Measurements from ENCODE around the gene CDK18.
A peak's percentile ranks its signal among the peaks of the same experiment; 100 is the strongest.

Gene CDK18

DNA sequence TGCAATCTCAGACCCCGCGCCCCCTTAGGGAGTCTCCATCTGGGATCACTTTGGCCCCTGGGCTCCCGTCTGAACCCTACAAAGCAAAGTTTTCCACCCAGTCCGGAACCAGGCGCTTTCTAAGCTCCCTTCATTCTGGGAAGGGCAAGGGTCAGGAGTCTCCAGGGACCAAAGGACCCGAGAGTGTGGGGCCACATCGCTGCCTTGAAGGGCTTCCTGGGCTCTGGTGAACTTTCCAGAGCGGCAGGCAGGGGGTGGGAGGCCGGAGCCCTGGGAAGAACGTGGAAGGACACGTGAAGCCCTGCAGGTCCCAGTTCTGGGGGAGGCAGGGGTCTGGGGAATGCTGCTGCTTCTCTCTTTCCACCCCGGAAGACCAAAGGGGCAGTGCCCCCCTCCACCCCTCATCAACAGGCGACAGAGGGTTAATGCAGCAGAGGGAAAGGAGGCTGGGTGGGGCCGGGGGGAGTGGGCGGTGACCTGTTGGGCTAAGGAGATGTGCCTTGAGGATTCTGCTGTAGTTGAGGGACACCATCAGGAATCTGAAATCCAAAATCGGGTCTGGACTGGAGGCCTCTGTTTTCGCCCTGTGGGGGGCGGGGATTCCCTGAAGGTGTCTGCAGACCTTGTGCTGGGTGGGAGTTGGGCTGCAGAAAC lies 734 bp downstream of the CDK18 start:
- FAIRE-seq: no peak
- no peak for DNase-seq (ENCODE audit: insufficient read length, low spot score)

DNA sequence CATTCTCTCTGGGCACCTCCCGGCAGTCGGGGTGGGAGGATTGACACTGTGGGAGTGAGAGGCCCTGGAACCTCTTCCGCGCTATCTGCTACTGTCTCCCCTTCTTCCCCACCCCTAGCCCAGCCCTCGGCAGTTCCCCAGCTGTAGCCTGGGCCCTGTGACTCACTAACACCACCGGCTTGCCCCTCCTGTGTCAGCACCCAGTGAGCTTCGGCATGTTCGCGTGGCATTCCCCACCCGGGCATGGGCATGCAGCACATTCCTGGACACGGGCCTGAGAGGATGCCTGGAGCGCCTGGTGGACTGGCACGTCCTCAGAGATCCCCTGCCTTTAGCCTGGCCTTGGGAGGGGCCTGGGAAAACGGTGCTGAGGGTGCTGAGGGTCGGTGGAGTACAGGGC lies 1.3 kb downstream of the CDK18 start:
- DNase-seq (ENCODE audit: insufficient read length, low spot score) (peak; percentile 89), FAIRE-seq (no peak)
- TF ChIP-seq POLR2A (IDR thresholded peaks at IDR 0.05; ENCODE audit: low read depth, low read length): peak; percentile 24; the same call in 1 of the 2 replicates

More for the DNA sequence above, 734 bp downstream of the CDK18 start:
- no peak for TF ChIP-seq POLR2A (IDR thresholded peaks at IDR 0.05; ENCODE audit: low read depth, low read length)

GRCh38 chr1:205506409-205507200 lies 2.1 kb downstream of the CDK18 start:
- DNase-seq (ENCODE audit: insufficient read length, low spot score) (no peak), FAIRE-seq (no peak)
- no peak for TF ChIP-seq POLR2A (IDR thresholded peaks at IDR 0.05; ENCODE audit: low read depth, low read length)

DNA sequence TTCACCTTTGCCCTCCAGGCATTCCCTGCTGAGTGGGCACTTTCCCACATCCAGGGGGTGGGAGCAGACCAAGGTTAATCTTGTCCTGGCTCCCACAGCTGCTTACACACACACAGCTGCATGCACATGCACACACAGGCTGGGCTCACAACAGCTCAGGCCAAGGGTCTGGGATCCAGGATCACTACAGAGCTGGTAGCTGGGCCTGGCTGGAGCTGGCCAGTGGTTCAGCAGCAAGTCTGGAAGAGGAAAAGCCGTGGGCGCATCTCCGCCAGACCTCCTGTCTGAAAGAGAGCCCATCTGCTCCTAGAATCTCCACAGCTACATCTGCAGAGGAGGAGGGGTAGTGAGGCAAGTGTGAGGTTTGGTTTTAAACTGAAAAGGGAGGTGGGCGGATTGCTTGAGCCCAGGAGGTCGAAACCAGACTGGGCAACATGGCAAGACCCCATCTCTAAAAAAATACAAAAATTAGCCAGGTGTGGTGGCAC lies 3.8 kb downstream of the CDK18 start:
- no peak for DNase-seq (ENCODE audit: insufficient read length, low spot score)
- no peak for TF ChIP-seq POLR2A (IDR thresholded peaks at IDR 0.05; ENCODE audit: low read depth, low read length)
- no peak for FAIRE-seq

DNA sequence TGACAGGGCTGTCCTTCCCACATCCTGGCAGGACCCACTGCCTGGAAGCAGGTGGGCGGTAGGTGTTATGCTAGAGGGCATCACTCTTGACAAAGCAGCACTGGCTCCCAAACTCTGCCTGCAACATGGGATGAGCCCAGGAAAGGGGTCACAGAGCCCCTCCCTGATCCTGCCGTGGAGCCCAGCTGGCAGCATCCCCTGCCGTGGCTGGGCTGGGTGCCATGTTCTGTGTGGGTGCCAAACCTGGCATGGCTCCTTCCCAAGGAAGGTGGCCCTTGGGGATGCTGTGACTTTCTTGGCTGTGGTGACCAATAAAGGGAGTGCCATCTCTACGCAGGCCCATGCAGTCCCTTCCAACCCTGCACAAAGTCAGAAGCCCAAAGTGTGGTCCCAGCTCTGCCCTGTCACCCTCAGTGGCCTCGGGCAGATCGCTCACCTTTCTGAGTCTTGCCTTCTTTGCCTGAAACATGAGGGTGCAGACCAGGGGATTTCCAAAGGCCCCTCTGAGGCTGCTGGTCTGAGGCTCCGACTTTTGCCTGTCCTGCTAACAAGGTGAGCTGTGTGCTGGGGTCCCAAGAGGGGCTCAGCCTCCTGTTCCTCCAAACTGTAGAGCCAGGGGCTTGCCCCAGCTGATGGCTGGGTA lies 6.0 kb downstream of the CDK18 start:
- DNase-seq (ENCODE audit: insufficient read length, low spot score) (no peak), FAIRE-seq (no peak)
- no peak for TF ChIP-seq POLR2A (IDR thresholded peaks at IDR 0.05; ENCODE audit: low read depth, low read length)

- FAIRE-seq (no peak), DNase-seq (ENCODE audit: insufficient read length, low spot score) (no peak)
- TF ChIP-seq POLR2A (IDR thresholded peaks at IDR 0.05; ENCODE audit: low read depth, low read length): no peak
Observed at GRCh38 chr1:205510951-205511330, 6.5 kb downstream of the CDK18 start.

GRCh38 chr1:205512059-205513045 lies 7.9 kb downstream of the CDK18 start:
- no peak for TF ChIP-seq POLR2A (IDR thresholded peaks at IDR 0.05; ENCODE audit: low read depth, low read length)
- FAIRE-seq (no peak), DNase-seq (ENCODE audit: insufficient read length, low spot score) (peak; percentile 64)

DNA sequence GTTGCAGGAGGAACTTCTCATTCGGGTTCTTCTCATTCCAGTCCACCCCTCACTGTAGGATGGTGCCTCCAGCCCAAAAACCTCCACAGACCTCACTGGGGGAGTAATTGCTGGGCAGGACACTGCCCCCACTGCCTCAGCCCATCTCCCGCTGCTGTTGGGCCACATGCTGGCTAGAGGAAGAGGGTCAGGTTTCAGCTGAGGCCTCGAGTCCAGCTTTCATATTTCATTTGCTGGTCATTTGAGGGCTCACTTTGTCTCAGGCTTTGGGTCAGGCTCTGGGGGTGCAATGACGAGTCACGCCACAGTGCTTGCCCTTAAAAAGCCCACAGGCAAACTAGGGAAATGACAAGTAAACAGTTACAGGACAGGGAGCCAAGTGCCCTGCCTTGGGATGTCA lies 9.3 kb downstream of the CDK18 start:
- FAIRE-seq (no peak), DNase-seq (ENCODE audit: insufficient read length, low spot score) (no peak)
- no peak for TF ChIP-seq POLR2A (IDR thresholded peaks at IDR 0.05; ENCODE audit: low read depth, low read length)

DNA sequence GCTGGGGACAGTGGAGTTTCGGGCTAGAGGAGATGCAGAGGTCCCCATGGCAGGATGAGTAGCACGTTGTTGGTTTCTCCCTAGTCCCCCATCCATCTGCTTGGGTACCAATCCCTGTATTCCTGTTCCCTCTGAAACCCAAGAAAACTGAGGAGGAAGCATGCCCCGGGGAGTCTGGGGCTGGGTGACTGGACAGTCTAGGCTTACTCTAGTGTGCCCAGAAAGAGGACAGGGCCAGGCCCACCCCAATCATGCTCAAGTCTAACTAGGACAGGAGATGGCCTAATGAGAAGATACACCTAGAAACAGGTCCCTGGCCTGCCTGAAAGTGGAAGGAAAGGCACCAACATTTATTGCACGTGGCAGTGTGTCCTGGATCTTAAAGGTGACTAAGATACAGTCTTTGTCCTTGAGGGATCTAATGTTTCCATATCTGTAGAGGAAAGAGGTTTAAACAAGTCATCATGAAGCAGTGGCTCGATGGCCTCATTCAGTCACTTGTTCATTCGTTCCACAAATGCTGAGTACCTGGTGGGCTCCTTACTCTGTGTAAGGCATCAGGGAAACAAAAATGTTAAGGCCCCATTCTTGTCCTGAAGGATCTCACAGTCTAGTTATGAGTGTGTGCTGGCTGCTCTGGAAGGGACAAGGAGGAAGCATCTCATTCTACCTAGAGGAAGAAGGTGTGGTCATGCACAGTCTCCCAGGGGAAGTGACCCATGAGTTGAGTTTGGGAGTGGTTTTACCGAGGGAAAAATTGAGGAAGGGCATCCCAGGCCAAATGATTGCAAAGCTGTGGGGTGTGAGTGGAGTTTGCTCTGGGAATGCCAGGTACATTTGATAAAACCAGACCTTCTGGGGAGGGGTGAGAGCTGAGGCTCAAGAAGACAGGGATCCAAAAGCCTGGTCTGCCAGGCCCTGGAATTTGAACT lies 10.0 kb downstream of the CDK18 start:
- no peak for TF ChIP-seq POLR2A (IDR thresholded peaks at IDR 0.05; ENCODE audit: low read depth, low read length)
- DNase-seq (ENCODE audit: insufficient read length, low spot score): no peak
- no peak for FAIRE-seq

GRCh38 chr1:205515781-205516253 lies 11.3 kb downstream of the CDK18 start:
- no peak for FAIRE-seq
- DNase-seq (ENCODE audit: insufficient read length, low spot score): peak; percentile 80
- TF ChIP-seq POLR2A (IDR thresholded peaks at IDR 0.05; ENCODE audit: low read depth, low read length): no peak

- FAIRE-seq: no peak
- DNase-seq (ENCODE audit: insufficient read length, low spot score): no peak
- TF ChIP-seq POLR2A (IDR thresholded peaks at IDR 0.05; ENCODE audit: low read depth, low read length): no peak
Observed at GRCh38 chr1:205516362-205516761, 11.9 kb downstream of the CDK18 start.

- DNase-seq (ENCODE audit: insufficient read length, low spot score): no peak
- TF ChIP-seq POLR2A (IDR thresholded peaks at IDR 0.05; ENCODE audit: low read depth, low read length): no peak
- no peak for FAIRE-seq
Observed at GRCh38 chr1:205517288-205517687, 12.8 kb downstream of the CDK18 start.

Measured in H54 (cell line).